Left renal pelvis (tissue), 4 donors: ENCODE measurements around the gene ADGRF3. TPM values are rescaled to one million over a fixed set of nuclear protein-coding genes. Genes with fewer than 3 reads are reported as not detected.
A peak's percentile ranks its signal among the peaks of the same experiment; 100 is the strongest.
"Not testable (repeated sequence)": the region's sequence is repeated elsewhere in the genome, so short reads cannot be mapped to it uniquely, and the experiment has no call there.

Source experiments
- DNase-seq, 4 donors: peaks; one replicate each; pipeline ENCODE4 v3.0.0-alpha.2; 2013; ENCODE audit warnings: low read depth in 4 of 4, low spot score in 3 of 4
- polyA plus RNA-seq, 4 donors: library from polyadenylated mRNA; unstranded; fragments of 120-200 nt; gene quantifications; one replicate each; pipeline ENCODE4 v1.2.1, GENCODE V29; 2013; ENCODE audit not compliant: insufficient read length in 4 of 4

ADGRF3 gene
- polyA plus RNA-seq, 4 donors: 0.61 to 2.9 (median 2.3) TPM

DNA sequence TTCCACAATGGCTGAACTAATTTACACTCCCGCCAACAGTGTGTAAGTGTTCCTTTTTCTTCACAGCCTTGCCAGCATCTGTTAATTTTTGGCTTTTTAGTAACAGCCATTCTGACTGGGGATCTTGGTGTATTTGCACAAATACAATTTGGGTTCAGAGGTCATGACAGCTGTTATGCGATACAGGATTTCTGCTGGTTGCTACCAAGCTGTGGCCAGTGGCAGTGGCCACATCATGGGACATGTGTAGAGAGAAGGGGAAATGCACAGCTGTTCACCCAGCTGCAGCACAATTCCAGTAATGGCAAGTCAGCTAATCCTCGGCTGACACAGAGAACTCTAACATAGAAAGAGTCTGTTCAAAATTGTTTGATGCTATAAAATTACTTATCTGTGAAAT lies 21.7 kb downstream of the ADGRF3 start:
- DNase-seq: no peak

DNA sequence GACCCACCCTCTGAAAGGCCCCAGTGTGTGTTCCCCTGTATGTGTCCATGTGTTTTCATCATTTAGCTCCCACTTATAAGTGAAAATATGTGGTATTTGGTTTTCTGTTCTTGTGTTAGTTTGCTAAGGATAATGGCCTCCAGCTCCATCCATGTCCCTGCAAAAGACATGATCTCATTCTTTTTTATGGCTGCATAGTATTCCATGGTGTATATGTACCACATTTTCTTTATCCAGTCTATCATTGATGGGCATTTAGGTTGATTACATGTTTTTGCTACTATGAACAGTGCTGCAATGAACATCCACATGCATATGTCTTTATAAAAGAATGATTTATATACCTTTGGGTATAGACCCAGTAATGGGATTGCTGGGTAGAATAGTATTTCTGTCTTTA lies 22.1 kb downstream of the ADGRF3 start:
- not testable (repeated sequence) for DNase-seq

DNA sequence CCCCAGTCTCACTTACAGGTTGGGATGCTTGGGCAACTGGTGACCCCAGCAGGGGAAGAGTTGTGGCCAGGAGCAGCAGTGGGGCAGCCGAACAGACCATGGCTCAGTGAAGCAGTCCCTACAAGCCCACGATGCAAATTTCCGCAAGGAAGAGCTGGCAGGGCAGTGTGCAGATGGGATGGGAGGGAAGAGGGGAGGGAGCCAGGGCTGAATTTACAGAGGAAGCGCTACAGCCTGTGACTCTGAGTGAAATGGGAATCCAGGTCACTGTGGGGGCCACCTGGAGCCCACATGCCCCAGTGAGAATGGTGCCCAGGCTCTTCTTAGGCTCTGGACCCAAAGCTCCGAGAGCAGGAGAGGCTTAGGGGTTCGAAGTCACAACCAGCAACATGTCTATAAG lies 27.6 kb downstream of the ADGRF3 start:
- DNase-seq: no peak

DNA sequence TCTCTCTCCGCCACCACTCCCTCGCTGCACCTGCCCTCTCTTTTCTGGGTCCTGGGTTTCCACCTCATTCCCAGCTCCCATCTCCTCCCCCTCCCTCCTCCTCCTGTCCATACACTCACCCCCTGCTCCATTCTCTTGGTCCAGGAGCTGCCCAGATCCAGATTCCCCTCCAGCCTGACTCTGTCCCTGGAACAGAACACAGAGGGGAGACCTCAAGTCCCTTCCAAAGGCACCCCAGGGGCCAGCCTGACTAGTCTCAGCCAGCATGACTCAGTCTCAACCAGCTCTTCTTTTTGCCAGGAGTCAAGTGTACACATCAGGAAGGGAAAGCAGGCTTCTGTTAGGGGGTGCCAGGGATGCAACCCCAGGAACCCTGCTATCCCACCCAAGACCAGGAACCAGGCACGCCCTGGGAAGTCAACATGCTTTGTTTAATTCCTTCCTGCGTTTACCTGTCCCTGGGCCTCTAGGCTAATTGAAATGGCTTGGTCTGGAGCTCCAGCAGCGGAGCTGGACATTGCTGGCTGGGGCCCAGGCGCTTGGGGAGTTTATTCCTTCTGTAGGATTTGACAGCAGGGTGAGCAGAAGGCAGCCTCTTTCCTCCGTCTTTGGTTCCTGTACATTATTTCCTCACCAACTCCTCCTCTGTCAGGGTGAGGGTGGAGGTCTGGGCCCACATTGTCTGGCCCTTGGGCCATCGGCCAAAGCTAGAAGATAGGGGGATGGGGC lies 29.0 kb downstream of the ADGRF3 start:
- no peak for DNase-seq

DNA sequence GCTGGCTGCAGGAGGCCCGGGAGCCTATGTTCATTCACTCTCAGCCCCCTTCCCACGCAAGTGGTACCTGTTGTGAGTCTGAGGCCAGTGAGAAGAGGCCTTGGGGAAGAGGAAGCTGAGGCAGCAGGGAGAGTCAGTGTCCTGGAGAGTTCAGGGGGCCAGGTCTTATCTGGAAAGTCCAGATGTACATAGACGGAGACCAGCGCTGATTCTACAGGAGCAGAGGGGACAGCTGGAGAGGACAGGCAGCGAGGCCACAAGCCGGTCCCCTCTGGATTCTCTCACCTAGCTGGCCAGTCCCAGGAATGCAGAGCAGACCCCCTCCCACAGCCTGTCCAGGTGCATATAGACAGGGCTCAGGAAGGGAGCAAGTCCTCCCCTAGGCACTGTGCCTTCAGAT lies 29.7 kb downstream of the ADGRF3 start:
- no peak for DNase-seq

DNA sequence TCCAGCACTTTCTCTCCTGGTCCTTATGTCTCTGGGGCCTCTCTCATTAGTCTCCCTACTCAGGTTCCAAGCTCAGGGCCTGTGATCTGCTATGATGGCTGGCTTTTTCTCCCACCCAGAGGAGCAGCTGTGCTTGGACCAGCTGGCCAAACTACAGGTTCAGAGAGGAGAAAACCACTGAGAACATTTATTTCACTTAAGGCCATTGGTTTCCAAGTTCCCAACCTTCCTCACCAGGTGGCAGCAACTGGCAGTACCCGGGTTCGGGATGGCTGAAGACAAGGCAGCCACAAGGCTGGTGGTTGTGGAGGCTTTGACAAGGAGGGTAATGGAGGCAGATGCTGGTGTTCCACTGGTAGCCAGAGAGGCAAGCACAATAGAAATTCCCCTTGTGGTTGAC lies 30.5 kb downstream of the ADGRF3 start:
- DNase-seq: no peak

DNA sequence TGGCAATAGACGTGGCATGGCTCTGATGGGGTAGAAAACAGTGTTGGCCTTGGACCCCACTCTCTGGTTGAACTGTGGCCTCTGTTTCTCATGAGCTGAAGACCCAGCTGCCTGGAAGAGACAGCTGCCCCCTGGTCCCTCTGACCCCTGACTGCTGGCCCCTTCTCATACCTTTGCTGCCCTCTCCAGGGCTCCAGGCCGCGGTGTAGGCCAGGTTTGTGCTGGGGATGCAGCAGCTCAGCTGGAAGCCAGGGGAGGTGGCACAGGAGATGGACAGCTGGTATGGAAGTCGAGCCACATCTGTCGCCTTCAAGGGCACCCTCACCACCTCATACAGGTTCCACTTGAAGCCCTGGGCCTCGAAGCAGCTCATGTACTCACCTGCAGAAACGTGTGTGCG lies 32.3 kb downstream of the ADGRF3 start:
- no peak for DNase-seq

DNA sequence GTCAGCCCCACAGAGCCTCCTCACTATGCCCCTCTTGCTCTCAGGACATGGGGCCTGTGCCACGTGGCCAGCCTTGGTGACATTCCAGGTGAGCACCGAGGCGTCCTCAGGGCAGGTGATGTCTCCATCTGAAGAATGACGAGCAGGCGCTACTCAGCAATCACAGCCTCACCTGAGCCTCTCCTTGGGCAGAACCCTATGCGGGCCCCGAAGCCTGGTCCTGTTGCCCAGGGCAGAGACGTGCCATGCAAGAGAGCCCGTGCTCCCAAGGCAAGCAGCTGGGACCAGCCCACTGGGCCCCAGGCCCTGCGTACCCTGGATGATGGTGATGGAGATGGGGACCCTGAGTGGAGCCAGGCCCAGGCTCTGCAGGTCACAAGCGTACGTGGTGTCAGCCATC lies 33.1 kb downstream of the ADGRF3 start:
- DNase-seq: no peak

DNA sequence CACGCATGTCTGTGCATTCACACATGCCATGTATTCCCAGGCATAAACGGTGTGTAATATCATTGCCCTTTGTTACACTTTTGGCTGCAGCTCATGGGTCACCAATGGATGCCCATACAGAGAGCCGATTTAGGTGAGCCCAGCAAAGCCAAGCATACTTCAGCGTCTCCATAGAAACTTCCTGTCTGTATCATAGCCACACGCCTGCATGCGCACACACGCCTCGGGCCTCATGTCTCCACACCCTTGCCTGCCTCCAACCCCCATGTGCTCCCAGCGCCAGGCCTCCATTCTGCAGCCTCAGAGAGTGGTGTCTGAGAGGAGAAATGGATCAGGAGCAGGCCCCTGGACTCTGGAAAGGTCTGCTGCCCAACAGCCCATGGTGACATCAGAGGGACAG lies 34.1 kb downstream of the ADGRF3 start:
- no peak for DNase-seq

DNA sequence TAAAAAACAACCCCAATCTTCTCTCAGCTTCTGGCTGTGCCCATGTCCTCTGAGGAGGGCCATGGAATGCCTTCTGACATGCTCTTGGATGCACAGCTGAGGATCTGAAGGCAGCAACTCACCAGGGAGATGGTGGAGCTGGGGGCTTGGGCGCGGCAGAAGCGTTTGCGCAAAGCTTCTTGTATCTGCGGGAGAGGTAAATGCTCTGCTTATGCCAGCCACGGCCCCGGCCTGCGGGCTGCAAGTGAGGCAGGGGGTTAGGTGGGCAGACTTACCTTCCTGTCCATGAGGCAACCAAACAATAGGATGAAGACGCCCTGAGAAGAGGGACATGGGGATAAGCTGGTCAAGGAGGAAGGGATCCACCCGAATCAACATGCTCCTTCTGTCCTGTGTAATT lies 36.7 kb downstream of the ADGRF3 start:
- no peak for DNase-seq

DNA sequence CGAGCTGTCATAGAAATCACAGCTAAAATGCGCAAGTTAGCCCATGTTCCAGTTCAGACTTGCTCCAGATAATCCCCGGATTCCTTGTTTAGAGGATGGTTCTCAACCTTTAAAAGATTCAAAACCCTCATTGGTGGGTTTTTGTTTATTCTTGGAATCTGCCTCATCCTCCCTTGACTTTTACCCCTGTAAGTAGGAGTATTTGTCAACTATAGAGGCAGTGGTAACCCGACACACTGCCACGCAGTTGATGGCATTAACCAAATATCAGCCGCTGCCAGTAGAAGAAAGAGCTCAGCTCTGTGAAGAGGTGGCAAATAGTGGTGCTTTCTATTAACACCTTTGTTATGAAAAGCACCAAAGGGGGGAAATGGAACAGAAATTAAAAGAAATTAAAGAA lies 41.0 kb downstream of the ADGRF3 start:
- peak in 1 of 4 donors; percentile 36 for DNase-seq

DNA sequence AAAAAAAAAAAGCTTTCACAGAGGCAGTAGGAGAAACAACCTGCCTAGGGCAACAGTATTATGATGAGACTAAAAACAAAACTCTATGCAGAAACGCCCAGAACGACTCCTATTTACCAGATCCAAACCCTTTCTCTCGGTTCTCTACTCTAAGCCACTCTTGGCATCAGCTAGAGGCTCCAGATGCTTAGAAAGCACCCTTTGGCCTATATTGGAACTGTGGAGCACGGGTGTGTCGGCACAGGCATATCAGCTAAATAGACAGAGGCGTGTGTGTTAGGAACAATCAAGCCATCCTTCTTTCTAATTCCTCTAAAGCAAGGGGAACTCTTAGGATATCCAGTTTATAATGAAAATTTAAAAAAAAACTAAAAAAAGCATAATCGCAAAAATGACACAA lies 41.5 kb downstream of the ADGRF3 start:
- DNase-seq: not testable (repeated sequence)

DNA sequence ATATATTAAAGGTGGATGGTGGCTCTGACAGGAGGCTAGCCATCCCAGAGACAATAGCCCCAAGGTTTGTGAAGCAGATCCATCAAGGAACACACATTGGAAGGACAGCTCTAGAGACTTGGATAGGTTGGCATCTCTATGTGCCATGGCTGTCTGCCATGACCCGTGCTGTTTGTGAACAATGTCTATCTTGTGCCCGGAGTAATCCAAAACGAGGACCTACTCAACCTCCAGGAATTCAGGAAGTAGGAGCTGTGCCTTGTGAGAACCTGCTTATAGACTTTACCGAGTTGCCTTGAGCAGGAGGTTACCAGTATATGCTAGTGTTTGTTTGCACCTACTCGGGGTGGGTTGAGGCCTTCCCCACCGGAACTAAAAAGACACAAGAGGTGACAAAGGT lies 43.7 kb downstream of the ADGRF3 start:
- DNase-seq: no peak

DNA sequence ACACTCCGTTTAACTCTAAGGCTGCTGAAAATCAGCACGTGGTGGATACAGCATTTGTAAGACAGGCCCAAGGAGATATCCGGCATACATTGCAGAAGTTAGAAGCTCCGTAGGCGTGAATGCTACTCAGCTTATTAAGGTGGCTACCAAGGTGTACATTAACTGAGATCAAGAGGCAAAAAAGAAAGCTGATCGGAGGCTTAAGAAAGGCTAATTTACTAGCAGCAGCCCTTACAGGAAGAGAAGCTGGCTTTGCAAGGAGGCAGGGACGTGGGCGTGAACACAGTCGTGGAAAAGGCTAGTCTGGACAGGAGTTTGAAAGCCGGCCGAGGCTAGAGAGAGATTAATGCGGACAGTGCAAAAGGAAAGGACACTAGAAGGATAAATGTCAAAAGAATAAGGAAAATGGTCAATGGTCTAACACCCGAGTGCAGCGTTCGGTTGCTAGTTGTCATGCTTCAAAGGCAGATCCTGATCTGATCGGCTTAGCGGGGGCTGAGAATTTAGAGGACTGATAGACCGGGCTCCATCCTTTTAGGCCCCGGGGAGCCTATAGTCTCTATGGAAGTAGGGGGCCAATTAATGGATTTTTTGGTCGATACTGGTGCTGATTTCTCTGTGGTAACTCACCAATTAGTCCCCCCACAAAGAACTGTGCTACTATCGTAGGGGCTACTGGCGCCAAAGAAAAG lies 46.2 kb downstream of the ADGRF3 start:
- peak in 1 of 4 donors; percentile 43 for DNase-seq

DNA sequence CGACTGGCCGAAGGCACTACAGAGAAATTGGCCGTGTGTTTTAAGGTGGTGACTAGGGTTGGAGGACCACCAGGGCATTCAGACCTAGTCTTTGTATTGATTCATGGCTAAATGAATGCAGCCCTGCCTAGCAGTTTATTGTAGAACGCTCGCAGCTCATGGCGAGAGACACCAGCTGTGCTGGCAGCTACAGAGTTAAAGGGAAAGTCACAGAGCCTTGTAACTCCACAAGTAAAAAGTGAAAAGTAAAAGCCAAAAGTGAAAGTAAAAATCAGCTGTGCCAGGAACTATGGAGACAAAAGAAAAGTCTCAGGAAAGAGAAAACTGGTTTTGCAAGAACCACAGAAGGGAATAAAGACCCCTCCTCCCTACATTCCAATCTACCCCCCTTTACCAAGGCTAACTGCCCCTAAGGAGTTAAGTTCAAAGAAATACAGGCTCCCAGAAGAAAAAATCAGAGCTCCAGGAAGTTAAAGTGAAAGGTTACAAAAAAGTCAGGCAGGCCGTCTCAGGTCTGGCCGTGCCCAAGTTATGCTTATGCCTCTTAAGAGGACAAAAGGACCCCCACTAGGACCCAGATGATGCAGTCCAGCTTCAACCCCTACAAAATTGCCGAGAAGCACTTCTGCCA lies 47.0 kb downstream of the ADGRF3 start:
- peak; percentile 62 to 72 (median 66) for DNase-seq

DNA sequence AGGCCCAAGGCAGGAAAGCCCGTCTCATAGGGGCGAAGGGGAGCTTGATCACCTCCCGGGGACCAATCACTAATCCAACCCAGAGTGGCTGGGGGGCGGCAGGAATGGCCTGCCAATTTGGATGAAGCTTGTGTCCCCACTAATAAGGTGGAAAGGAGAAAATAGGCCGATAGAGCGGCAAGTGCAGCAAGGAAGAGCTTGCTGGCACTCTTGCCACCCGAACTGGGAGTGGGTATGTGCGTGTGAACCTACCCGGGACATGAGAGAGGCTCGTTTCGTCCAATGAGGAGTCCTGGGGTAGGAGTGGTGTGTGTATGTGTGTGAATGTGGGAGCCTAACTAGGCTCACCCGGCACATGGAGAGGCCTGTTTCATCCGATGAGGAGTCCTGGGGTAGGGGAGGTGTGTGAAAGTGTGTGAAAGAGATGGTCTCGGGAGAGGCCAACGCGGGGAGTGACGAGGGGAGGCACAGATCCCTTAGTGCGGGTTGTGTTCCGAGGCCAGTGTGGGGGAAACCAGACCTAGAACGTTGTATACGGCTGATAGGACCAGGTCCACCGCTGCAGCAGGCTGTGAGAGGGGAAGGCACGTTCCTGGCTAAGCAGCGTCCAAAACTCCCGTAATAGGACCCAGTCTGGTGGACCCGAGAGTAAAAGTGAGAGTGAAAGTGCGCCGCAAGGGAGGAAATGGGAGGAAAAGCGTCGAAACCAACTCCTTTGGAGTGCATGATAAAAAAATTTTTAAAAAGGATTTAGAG lies 47.8 kb downstream of the ADGRF3 start:
- DNase-seq: peak in 3 of 4 donors; percentile 22 to 36 (median 32)

DNA sequence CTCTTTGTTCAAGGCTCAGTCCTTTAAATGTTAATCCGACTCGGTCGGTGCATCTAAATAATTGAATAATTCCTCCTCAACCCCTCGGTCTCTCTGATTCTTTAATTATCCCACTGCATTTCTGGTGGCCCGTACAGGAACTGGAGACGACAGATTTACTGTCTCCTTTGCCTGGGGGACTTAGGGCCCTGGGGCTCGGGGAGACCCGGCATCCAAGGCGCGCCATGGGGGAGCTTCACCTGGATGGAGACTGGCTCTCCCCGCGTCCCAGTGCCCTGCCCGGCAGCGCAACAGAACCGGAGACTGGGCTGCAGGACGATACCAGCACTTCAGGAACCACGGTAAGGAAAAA lies 48.3 kb downstream of the ADGRF3 start:
- no peak for DNase-seq

DNA sequence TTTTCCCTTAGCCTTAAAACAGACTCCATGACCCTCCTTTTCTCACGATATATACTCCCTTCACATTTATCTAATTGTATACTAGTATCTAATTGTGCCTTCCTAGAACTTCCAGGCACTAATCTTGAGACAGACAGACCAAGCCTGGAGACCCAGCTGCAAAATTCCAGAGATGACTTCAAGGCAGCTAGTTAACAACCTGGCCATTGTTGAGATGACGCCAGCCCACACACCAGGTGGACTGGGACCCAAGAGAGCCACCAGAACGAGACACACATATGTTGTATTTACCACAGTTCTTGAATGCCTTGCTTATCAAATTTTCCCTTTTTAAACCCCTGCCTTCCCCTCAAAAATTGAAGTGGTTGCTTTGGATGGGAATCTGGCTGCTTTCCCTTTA lies 49.5 kb downstream of the ADGRF3 start:
- DNase-seq: no peak

DNA sequence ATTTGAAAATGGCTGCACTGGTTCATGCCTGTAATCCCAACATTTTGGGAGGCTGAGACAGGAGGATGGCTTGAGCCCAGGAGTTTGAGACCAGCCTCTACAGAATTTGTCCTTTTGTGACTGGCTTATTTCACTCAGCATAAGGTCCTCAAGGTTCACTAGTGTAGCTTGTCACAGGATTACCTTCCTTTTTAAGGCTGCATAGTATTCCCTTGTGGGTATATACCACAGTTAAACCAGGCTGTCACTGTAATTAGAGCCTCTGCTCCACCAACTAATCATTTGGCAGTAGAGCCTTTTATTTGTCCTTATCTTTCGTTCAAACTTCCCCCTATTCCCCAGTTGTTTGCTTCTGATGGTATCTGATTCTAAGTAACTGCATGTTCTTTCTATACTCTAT lies 51.1 kb downstream of the ADGRF3 start:
- no peak for DNase-seq

DNA sequence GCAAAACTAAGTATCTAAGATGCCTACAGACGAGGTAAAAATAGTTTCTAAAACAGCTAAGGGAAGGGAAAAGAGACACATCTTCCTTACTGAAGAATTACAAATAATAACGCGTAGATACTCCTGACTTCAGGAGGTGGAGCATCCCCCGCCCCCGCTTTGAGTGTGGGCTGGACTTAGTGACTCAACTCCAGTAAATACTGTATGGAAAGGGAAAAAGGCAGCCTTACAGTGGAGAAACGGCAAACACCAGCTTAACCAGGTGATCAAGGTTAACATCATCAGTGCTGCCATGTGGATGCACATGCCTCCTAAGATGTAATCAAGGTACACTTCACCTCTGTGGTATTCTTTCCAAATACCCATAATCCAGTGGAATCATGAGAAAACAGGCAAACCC lies 53.9 kb downstream of the ADGRF3 start:
- DNase-seq: no peak

DNA sequence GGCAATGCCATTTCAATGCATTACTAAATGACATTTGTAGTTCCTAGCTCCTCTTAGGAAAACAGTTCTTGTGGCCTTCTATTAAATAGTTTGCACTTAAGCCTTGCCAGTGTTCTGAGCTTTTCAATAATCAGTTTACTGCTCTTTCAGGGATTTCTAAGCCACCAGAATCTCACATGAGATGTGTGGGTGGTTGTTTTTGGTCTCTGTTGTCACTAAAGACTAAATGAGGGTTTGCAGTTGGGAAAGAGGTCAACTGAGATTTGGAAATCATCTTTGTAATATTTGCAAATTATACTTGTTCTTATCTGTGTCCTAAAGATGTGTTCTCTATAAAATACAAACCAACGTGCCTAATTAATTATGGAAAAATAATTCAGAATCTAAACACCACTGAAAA lies 56.6 kb downstream of the ADGRF3 start:
- DNase-seq: no peak
